ENCODE results near the gene AJAP1.

The AJAP1 gene

DNA sequence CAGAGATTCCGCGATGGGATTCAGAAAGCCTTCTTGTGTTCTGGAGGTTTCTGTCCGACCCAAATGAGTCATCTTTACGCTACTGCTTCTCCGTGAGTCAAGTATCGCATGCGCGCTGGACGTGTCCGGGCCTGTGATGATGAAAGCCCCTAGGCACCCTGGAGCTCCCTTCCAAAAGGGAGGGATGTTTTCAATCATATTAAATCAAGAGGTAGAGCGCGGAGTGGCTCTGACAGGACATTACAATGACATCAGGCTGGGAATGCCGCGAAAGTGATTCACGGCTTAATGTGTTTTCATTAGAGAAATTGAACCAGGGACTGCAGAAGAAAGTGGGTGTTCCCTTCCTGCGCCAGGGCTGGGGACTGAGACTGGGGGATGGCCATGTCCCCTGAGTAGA lies 48.5 kb downstream of the AJAP1 start:
- no peak overlapping the region for H3K27ac ChIP-seq (ENCODE audit: low read depth, low read length)

DNA sequence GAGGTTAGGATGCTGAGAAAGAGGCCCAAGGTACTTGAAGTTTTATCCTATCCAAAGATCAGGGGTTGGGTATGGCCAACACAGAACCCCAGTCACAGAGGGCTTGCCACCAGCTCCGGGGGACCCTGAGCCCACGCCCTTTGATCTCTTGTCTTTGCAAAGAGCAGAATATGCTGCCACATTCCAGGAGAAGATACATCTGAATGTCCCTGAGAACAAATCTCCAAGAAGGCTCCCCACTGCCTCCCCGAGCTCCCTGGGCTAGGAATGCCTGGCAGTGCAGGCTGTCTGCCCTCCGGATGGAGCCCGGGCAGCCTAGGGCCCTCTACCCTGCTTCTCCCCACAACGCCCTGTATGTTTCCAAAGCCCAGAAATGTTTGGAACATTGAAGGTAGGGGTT lies 49.2 kb downstream of the AJAP1 start:
- Histone ChIP-seq H3K4me1 (ENCODE audit: control insufficient read depth, insufficient read depth, low read length) (peaks cover 13% of the 10 kb centered on the region; the same call in 1 of the 2 replicates), H3K36me3 (ENCODE audit: control insufficient read depth, insufficient read depth, low read length) (no peaks in the 10 kb centered on the region), H3K27me3 (ENCODE audit: control insufficient read depth, insufficient read depth, low read length) (no peaks in the 10 kb centered on the region), H3K4me3 (ENCODE audit: low read depth, low read length) (no peak overlapping the region), H3K27ac (ENCODE audit: low read depth, low read length) (no peak overlapping the region), H3K9ac (ENCODE audit: low read length) (no peak overlapping the region), H3K9me3 (ENCODE audit: control insufficient read depth, insufficient read depth, low read depth, low read length) (no peaks in the 10 kb centered on the region)

More for the DNA sequence above, 48.5 kb downstream of the AJAP1 start:
- H3K36me3 ChIP-seq (ENCODE audit: control insufficient read depth, insufficient read depth, low read length) = no peaks in the 10 kb centered on the region
- no peak overlapping the region for H3K4me3 ChIP-seq (ENCODE audit: low read depth, low read length)
- H3K27me3 ChIP-seq (ENCODE audit: control insufficient read depth, insufficient read depth, low read length) = no peaks in the 10 kb centered on the region
- no peak overlapping the region for H3K9ac ChIP-seq (ENCODE audit: low read length)
- H3K4me1 ChIP-seq (ENCODE audit: control insufficient read depth, insufficient read depth, low read length) = peaks cover 10% of the 10 kb centered on the region; the same call in 1 of the 2 replicates
- H3K9me3 ChIP-seq (ENCODE audit: control insufficient read depth, insufficient read depth, low read depth, low read length) = no peaks in the 10 kb centered on the region

DNA sequence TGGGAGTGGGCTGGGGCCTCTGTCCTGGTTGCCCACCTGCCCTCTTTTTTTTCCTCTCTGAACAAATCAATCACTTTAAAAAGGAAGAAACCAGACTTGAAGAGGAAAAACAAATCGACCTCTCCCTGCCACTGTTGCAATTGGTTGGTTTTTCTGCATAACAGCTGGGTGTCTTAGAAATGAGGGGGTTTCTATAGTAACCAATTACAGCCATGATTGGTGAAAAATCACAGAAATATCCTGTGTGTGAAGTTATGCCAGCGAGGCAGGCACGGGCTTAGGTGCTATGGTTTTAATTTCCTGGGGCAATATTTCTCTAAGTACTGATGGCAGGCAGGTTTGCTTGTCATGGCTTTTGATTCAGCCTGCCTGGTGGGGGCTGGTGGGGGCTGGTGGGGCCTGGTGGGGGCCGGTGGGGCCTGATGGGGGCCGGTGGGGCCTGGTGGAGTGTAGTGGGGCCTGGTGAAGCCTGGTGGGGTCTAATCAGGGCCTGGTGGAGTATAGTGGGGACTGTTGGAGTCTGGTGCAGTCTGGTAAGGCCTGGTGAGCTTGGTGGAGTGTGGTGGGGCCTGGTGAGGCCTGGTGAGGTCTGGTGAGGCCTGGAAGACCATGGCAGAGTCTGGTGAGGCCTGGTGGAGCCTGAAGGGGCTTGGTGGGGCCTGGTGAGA lies 54.6 kb downstream of the AJAP1 start:
- Histone ChIP-seq H3K27me3 (ENCODE audit: control insufficient read depth, insufficient read depth, low read length) (peaks cover 27% of the 10 kb centered on the region), H3K4me3 (ENCODE audit: low read depth, low read length) (no peak overlapping the region), H3K27ac (ENCODE audit: low read depth, low read length) (no peak overlapping the region), H3K36me3 (ENCODE audit: control insufficient read depth, insufficient read depth, low read length) (no peaks in the 10 kb centered on the region), H3K9me3 (ENCODE audit: control insufficient read depth, insufficient read depth, low read depth, low read length) (no peaks in the 10 kb centered on the region), H3K9ac (ENCODE audit: low read length) (no peak overlapping the region), H3K4me1 (ENCODE audit: control insufficient read depth, insufficient read depth, low read length) (peaks cover 32% of the 10 kb centered on the region)

DNA sequence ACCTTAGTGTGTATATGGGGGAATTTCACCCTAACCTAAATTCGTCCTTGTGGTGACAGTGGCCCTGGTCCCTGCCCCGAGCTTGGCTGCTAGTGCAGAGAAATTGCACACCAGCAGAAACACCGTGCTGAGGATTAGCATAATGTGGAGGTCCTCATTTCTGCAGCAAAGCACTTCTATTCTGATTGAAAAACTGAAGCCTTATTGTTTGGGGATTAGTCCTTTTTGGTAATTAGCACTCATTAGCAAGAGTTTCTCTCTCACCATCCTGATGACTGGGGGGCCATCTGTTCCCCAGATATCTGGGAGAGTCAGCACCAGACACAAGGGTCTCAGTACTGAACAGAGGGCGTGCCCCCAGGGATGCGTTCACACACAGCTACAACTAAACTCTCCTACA lies 55.2 kb downstream of the AJAP1 start:
- H3K27ac ChIP-seq (ENCODE audit: low read depth, low read length) = no peak overlapping the region
- no peaks in the 10 kb centered on the region for H3K36me3 ChIP-seq (ENCODE audit: control insufficient read depth, insufficient read depth, low read length)
- H3K27me3 ChIP-seq (ENCODE audit: control insufficient read depth, insufficient read depth, low read length) = peaks cover 27% of the 10 kb centered on the region
- H3K4me3 ChIP-seq (ENCODE audit: low read depth, low read length) = no peak overlapping the region
- peaks cover 35% of the 10 kb centered on the region for H3K4me1 ChIP-seq (ENCODE audit: control insufficient read depth, insufficient read depth, low read length)
- H3K9me3 ChIP-seq (ENCODE audit: control insufficient read depth, insufficient read depth, low read depth, low read length) = no peaks in the 10 kb centered on the region
- no peak overlapping the region for H3K9ac ChIP-seq (ENCODE audit: low read length)

DNA sequence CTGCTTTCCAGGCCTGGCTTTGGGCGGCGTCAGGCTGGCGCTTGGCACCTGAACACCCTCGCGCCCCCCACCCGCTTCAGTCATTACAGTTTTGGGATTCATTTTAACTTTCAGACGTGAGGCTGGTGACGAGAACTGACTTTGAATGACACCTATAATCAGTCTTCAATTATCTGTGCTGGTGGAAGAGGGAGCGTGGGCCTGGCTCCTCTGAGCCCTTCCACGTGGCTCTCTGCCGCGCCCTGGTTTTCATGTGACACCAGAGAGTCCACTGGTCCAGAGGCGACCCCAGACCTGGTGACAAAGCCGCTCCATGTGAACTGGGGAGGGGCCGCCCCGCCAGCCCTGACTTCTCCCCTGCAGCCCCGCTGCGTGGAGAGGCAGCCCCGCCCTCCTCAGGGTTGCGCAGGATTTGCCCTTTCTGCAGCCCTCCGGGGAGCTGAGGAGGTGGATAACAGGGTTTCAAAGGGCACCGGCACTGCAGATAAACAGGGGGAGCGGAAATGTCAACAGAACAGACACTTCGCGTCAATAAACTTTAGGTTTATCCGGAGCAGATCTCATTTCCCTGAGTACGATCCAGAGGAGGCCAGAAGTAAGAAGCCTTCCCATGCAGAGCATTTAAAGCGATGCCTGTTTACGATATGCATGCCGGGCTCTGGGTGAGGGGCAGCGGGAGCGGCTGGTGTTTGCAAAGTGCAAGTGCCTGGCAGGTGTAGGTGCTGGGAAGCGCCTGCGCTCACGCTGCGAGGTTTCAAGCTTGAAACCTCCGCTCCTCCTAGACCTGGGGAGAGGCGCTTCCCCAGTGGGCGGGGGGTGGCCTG lies 56.4 kb downstream of the AJAP1 start:
- no peak overlapping the region for H3K27ac ChIP-seq (ENCODE audit: low read depth, low read length)
- H3K4me1 ChIP-seq (ENCODE audit: control insufficient read depth, insufficient read depth, low read length) = peaks cover 35% of the 10 kb centered on the region
- no peak overlapping the region for H3K9ac ChIP-seq (ENCODE audit: low read length)
- H3K36me3 ChIP-seq (ENCODE audit: control insufficient read depth, insufficient read depth, low read length) = no peaks in the 10 kb centered on the region
- peaks cover 7% of the 10 kb centered on the region; the same call in 1 of the 2 replicates for H3K9me3 ChIP-seq (ENCODE audit: control insufficient read depth, insufficient read depth, low read depth, low read length)
- peak overlapping the region; percentile 50 for H3K4me3 ChIP-seq (ENCODE audit: low read depth, low read length)
- peaks cover 27% of the 10 kb centered on the region for H3K27me3 ChIP-seq (ENCODE audit: control insufficient read depth, insufficient read depth, low read length)

DNA sequence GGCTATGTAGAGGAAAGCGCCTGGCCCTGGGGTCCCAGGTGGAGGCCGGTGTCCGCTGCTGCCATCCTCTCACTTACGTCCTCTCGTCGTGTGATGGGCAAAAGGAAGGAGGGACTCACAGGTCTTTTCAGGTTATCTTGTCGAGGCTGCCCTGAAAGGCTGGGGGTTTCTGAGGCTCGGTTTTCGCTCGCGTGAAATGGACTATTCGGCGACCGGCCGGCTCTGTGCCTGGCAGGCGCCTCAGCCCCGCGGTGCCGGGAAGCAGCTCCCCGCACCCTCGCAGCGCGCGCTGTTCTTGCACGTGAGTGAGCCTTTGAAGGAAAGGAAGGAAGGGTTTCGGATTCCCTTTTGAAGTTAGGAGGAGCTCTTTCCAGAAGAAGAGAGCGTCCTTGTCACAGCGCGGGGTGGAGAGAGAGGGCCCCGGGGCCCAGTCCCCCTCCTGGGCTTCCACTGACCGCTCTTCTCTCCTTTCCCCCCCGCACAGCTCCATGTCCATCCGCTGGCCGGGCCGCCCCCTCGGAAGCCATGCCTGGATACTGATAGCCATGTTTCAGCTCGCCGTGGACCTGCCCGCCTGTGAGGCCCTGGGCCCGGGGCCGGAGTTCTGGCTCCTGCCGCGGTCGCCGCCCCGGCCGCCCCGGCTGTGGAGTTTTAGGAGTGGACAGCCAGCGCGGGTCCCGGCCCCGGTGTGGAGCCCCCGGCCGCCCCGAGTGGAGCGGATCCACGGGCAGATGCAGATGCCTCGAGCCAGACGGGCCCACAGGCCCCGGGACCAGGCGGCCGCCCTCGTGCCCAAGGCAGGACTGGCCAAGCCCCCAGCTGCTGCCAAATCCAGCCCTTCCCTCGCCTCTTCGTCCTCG lies 57.2 kb downstream of the AJAP1 start:
- Histone ChIP-seq H3K27ac (ENCODE audit: low read depth, low read length) (no peak overlapping the region), H3K27me3 (ENCODE audit: control insufficient read depth, insufficient read depth, low read length) (peaks cover 27% of the 10 kb centered on the region), H3K9ac (ENCODE audit: low read length) (no peak overlapping the region), H3K4me1 (ENCODE audit: control insufficient read depth, insufficient read depth, low read length) (peaks cover 35% of the 10 kb centered on the region), H3K36me3 (ENCODE audit: control insufficient read depth, insufficient read depth, low read length) (no peaks in the 10 kb centered on the region), H3K9me3 (ENCODE audit: control insufficient read depth, insufficient read depth, low read depth, low read length) (peaks cover 13% of the 10 kb centered on the region; the same call in 1 of the 2 replicates), H3K4me3 (ENCODE audit: low read depth, low read length) (peak overlapping the region; percentile 50)

DNA sequence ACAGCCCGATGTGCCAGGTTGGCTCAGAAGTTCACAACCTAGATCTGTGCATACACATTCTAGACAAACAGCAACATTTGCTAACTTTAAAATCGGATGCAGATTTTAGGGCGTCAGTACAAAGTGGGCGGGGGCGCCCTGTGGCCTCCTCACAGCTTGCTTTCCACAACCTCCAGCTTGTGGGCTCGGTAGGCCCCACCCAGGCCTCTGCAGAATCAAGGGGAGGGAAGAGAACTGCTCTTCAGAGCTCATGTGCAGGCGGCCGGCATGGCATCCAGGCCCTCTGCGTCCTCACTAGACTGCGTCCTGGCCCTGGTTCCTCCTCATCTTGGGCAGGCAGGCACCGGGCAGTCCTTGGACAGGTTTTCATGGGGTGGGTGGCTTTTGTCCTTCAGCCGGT lies 59.3 kb downstream of the AJAP1 start:
- Histone ChIP-seq H3K9me3 (ENCODE audit: control insufficient read depth, insufficient read depth, low read depth, low read length) (peaks cover 13% of the 10 kb centered on the region; the same call in 1 of the 2 replicates), H3K4me1 (ENCODE audit: control insufficient read depth, insufficient read depth, low read length) (peaks cover 32% of the 10 kb centered on the region), H3K9ac (ENCODE audit: low read length) (no peak overlapping the region), H3K27me3 (ENCODE audit: control insufficient read depth, insufficient read depth, low read length) (peaks cover 27% of the 10 kb centered on the region), H3K27ac (ENCODE audit: low read depth, low read length) (no peak overlapping the region), H3K36me3 (ENCODE audit: control insufficient read depth, insufficient read depth, low read length) (no peaks in the 10 kb centered on the region), H3K4me3 (ENCODE audit: low read depth, low read length) (no peak overlapping the region)

DNA sequence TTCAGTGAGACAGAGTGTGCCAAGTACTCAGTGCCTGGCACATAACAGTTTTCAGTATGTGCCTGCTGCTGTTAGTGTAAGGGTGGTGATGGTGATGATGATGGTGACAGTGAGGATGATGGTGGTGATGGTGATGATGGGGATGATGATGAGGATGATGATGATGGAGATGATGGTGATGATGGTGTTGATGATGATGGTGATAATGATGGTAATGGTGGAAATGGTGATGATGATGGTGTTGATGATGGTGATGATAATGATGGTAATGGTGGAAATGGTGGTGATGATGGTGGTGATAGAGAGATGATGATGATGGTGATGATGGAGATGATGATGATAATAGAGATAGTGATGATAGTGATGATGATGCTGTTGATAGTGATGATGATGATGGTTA lies 62.0 kb downstream of the AJAP1 start:
- H3K4me1 ChIP-seq (ENCODE audit: control insufficient read depth, insufficient read depth, low read length) = peaks cover 12% of the 10 kb centered on the region
- peaks cover 13% of the 10 kb centered on the region; the same call in 1 of the 2 replicates for H3K9me3 ChIP-seq (ENCODE audit: control insufficient read depth, insufficient read depth, low read depth, low read length)
- no peaks in the 10 kb centered on the region for H3K36me3 ChIP-seq (ENCODE audit: control insufficient read depth, insufficient read depth, low read length)
- H3K27ac ChIP-seq (ENCODE audit: low read depth, low read length) = no peak overlapping the region
- no peak overlapping the region for H3K4me3 ChIP-seq (ENCODE audit: low read depth, low read length)
- peaks cover 12% of the 10 kb centered on the region for H3K27me3 ChIP-seq (ENCODE audit: control insufficient read depth, insufficient read depth, low read length)
- no peak overlapping the region for H3K9ac ChIP-seq (ENCODE audit: low read length)

DNA sequence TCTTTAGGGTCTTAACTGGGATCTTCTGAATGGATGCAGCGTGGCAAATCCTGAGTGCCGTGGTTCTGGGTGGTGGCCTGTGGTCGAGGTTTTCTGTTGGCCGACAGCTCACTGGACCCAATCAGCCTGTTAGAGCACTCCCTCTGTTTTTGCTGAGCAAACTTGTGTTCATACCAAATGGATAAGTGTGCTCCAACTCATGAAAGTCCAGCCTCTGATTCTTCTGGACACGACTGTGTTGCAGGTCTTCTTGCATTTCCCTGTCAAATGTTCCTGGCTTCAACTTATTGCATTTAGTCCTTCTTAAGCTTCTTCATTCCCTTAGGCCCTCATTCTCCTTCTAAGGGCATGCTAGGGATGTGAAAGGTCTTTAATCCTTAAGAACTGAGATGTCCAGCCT lies 63.7 kb downstream of the AJAP1 start:
- H3K27me3 ChIP-seq (ENCODE audit: control insufficient read depth, insufficient read depth, low read length) = no peaks in the 10 kb centered on the region
- no peak overlapping the region for H3K9ac ChIP-seq (ENCODE audit: low read length)
- H3K4me3 ChIP-seq (ENCODE audit: low read depth, low read length) = no peak overlapping the region
- H3K4me1 ChIP-seq (ENCODE audit: control insufficient read depth, insufficient read depth, low read length) = peaks cover 9% of the 10 kb centered on the region; the same call in 1 of the 2 replicates
- H3K9me3 ChIP-seq (ENCODE audit: control insufficient read depth, insufficient read depth, low read depth, low read length) = peaks cover 13% of the 10 kb centered on the region; the same call in 1 of the 2 replicates
- H3K27ac ChIP-seq (ENCODE audit: low read depth, low read length) = no peak overlapping the region
- H3K36me3 ChIP-seq (ENCODE audit: control insufficient read depth, insufficient read depth, low read length) = no peaks in the 10 kb centered on the region

DNA sequence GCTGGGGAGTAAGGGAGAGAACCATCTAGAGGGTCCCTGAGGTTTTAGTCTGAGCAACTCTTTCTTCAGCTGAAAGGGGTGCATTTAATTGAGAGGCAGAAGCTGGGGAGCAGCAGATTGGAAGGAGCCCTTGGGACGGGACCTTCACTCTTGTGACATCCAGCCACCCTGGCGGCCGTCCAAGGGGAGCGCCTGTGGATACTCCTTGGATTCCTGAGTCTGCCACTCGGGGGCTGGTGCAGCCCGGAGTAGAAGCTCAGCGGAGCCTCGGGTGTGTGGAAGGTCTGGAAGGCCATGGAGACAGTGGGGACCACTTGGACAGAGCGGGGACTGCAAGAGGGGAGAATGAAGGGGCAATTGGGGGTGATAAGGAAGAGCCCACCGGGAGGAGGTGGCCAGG lies 68.7 kb downstream of the AJAP1 start:
- no peaks in the 10 kb centered on the region for H3K36me3 ChIP-seq (ENCODE audit: control insufficient read depth, insufficient read depth, low read length)
- H3K9ac ChIP-seq (ENCODE audit: low read length) = no peak overlapping the region
- H3K27ac ChIP-seq (ENCODE audit: low read depth, low read length) = no peak overlapping the region
- H3K9me3 ChIP-seq (ENCODE audit: control insufficient read depth, insufficient read depth, low read depth, low read length) = no peaks in the 10 kb centered on the region
- no peaks in the 10 kb centered on the region for H3K27me3 ChIP-seq (ENCODE audit: control insufficient read depth, insufficient read depth, low read length)
- no peak overlapping the region for H3K4me3 ChIP-seq (ENCODE audit: low read depth, low read length)
- peaks cover 4% of the 10 kb centered on the region; the same call in 1 of the 2 replicates for H3K4me1 ChIP-seq (ENCODE audit: control insufficient read depth, insufficient read depth, low read length)
